Smooth muscle cell (in vitro differentiated cells): ENCODE measurements around the gene TRIB2. TPM values are rescaled to one million over a fixed set of nuclear protein-coding genes. Genes with fewer than 3 reads are reported as not detected.
A peak's percentile ranks its signal among the peaks of the same experiment; 100 is the strongest.

Experiments used
- DNase-seq: peaks from one replicate; lab custom pipeline; 2025; ENCODE audit not compliant: unreplicated experiment; lab: John Stamatoyannopoulos, UW
- H2AFZ ChIP-seq: fragments of 200-600 bp; sonication (generic); 2 replicates; pipeline ENCODE4 v1.6.0; 2016; ENCODE audit warnings: antibody characterized with exemption, low read depth, mild to moderate bottlenecking
- H3F3A ChIP-seq: fragments of 200-600 bp; sonication (generic); 2 replicates; pipeline ENCODE4 v1.6.0; 2017; ENCODE audit warnings: antibody characterized with exemption, low read depth
- H3K27ac ChIP-seq: fragments of 200-600 bp; sonication (generic); 2 replicates; pipeline ENCODE4 v1.5.1; 2016; ENCODE audit warnings: low read depth, mild to moderate bottlenecking
- H3K27me3 ChIP-seq: fragments of 200-600 bp; sonication (generic); 2 replicates; pipeline ENCODE4 v1.6.1; 2016; ENCODE audit warnings: low read depth, mild to moderate bottlenecking
- H3K36me3 ChIP-seq: fragments of 200-600 bp; sonication (generic); 2 replicates; pipeline ENCODE4 v1.5.1; 2016; ENCODE audit warnings: low read depth
- H3K4me1 ChIP-seq: fragments of 200-600 bp; sonication (generic); 2 replicates; pipeline ENCODE4 v1.5.1; 2016; ENCODE audit warnings: low read depth
- H3K4me2 ChIP-seq: fragments of 200-600 bp; sonication (generic); 2 replicates; pipeline ENCODE4 v1.6.0; 2016; ENCODE audit warnings: mild to moderate bottlenecking
- H3K4me3 ChIP-seq: fragments of 200-600 bp; sonication (generic); 2 replicates; pipeline ENCODE4 v1.5.1; 2016; ENCODE audit warnings: mild to moderate bottlenecking
- H3K79me2 ChIP-seq: fragments of 200-600 bp; sonication (generic); 2 replicates; pipeline ENCODE4 v1.6.0; 2016; ENCODE audit warnings: low read depth, mild to moderate bottlenecking
- H3K9ac ChIP-seq: fragments of 200-600 bp; sonication (generic); 2 replicates; pipeline ENCODE4 v1.6.0; 2016; ENCODE audit warnings: low read depth
- H3K9me3 ChIP-seq: fragments of 200-600 bp; sonication (generic); replicated peaks from 2 replicates; pipeline ENCODE4 v1.5.1; 2016; ENCODE audit warnings: low read depth
- H4K20me1 ChIP-seq: fragments of 200-600 bp; sonication (generic); 2 replicates; pipeline ENCODE4 v1.6.0; 2016; ENCODE audit warnings: low read depth
- CTCF ChIP-seq: fragments of 200-600 bp; sonication (generic); IDR thresholded peaks from 2 replicates; pipeline ENCODE4 v1.5.1; 2017; ENCODE audit warnings: borderline replicate concordance, mild to moderate bottlenecking, antibody characterized with exemption; ENCODE audit not compliant: insufficient read depth, poor library complexity, severe bottlenecking
- WGBS: methylation state at CpG from one replicate; pipeline ENCODE4 v1.1.7; 2016; ENCODE audit warnings: low lambda C conversion rate; 5-methylcytosine and 5-hydroxymethylcytosine counted together
- polyA plus RNA-seq: library from polyadenylated mRNA; unstranded; fragments of >200 nt; fragmentation: Nextera tagmentation; extraction: Ambion mirVana; gene quantifications from 2 replicates; pipeline ENCODE4 v1.2.1, GENCODE V29; 2016
- total RNA-seq: library from RNA; depleted of rRNA; stranded (reverse); fragments of >200 nt; gene quantifications from 2 replicates; pipeline ENCODE4 v1.2.3, GENCODE V29; 2014

TRIB2 gene
- total and polyA plus RNA-seq, 2 experiments from 2014 or later = 31.1 to 31.5 TPM

- Histone ChIP-seq H3K27me3 (no peaks in the 10 kb centered on the region), H3K36me3 (no peaks in the 10 kb centered on the region), H3K9me3 (no peaks in the 10 kb centered on the region), H3K79me2 (no peaks in the 10 kb centered on the region), H3K4me2 (peak overlapping the region; percentile 61), H3K27ac (peak overlapping the region; percentile 85), H3K9ac (peak overlapping the region; percentile 59), H3K4me3 (no peak overlapping the region), H3K4me1 (peaks cover 9% of the 10 kb centered on the region), H4K20me1 (no peaks in the 10 kb centered on the region), H2AFZ (peak overlapping the region; percentile 85), H3F3A (peaks cover 8% of the 10 kb centered on the region)
- DNase-seq = no peak
- WGBS = 26% methylated on average over 7 of the region's 7 CpGs
- no peak for TF ChIP-seq CTCF
Measured at GRCh38 chr2:12702168-12703121, 14.3 kb upstream of the TRIB2 start.

GRCh38 chr2:12704378-12704777 is 12.4 kb upstream of the TRIB2 start:
- DNase-seq = no peak
- Histone ChIP-seq H3K27ac (no peak overlapping the region), H2AFZ (no peak overlapping the region), H3K9ac (no peak overlapping the region), H3K36me3 (no peaks in the 10 kb centered on the region), H3K4me1 (peaks cover 9% of the 10 kb centered on the region), H3K9me3 (no peaks in the 10 kb centered on the region), H3K79me2 (no peaks in the 10 kb centered on the region), H3K27me3 (no peaks in the 10 kb centered on the region), H4K20me1 (no peaks in the 10 kb centered on the region), H3F3A (peaks cover 8% of the 10 kb centered on the region), H3K4me3 (no peak overlapping the region), H3K4me2 (no peak overlapping the region)
- no peak for TF ChIP-seq CTCF

DNA sequence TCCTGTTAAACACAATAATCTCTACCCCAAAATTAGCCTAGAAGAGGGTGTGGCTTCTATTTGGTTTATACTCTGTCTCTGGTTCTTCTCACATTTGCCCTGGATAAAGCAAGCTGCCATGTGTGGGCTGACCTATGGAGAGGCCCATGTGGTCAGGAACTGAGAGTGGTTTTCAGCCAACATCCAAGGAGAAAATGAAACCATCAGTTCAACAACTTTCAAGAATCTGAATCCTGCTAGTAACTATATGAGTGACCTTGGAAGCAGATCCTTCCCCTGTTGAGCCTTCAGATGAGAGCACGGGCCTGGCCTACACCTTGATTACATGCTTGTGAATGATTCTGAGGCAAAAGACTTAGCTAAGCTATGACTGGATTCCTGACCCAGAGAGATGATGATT is 11.5 kb upstream of the TRIB2 start:
- no peaks in the 10 kb centered on the region for H4K20me1 ChIP-seq
- no peak overlapping the region for H3K27ac ChIP-seq
- H3K9ac ChIP-seq = no peak overlapping the region
- peaks cover 8% of the 10 kb centered on the region for H3F3A ChIP-seq
- 100% methylated on average over 1 of the region's 1 CpG for WGBS
- no peak for TF ChIP-seq CTCF
- no peak for DNase-seq
- H3K4me2 ChIP-seq = no peak overlapping the region
- no peak overlapping the region for H3K4me3 ChIP-seq
- H3K4me1 ChIP-seq = peaks cover 9% of the 10 kb centered on the region
- H3K9me3 ChIP-seq = no peaks in the 10 kb centered on the region
- no peaks in the 10 kb centered on the region for H3K79me2 ChIP-seq
- no peaks in the 10 kb centered on the region for H3K27me3 ChIP-seq
- no peak overlapping the region for H2AFZ ChIP-seq
- H3K36me3 ChIP-seq = no peaks in the 10 kb centered on the region

DNA sequence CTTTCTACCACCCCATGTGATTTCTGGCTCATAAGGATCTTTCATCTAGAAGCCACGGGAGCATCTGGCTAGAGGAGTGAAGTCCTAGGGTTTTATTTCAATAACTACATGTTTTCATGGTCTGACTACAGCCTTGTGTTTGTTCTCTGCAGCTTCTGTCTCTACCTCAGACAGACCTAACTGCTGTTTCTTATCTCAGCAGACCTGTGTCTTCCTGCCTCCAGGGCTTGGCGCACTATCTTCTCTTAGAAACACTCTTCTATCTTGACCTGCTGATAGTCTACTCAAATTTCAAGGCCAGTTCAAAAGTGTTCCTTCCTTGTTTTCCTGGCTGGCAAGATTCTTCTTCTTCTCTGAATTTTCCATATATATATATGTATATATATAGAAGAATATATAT is 11.0 kb upstream of the TRIB2 start:
- Histone ChIP-seq H3K4me3 (no peak overlapping the region), H3K36me3 (no peaks in the 10 kb centered on the region), H4K20me1 (no peaks in the 10 kb centered on the region), H3F3A (peaks cover 8% of the 10 kb centered on the region), H3K79me2 (no peaks in the 10 kb centered on the region), H3K9me3 (no peaks in the 10 kb centered on the region), H3K27me3 (no peaks in the 10 kb centered on the region), H3K4me2 (no peak overlapping the region), H3K4me1 (peaks cover 9% of the 10 kb centered on the region), H3K9ac (no peak overlapping the region), H3K27ac (no peak overlapping the region), H2AFZ (no peak overlapping the region)
- TF ChIP-seq CTCF = no peak
- DNase-seq = no peak
- WGBS = 65% methylated on average over 2 of the region's 2 CpGs
